Measurements from ENCODE around the gene PRKAA1.
"Not testable (repeated sequence)": the region's sequence is repeated elsewhere in the genome, so short reads cannot be mapped to it uniquely, and the experiment has no call there.

The PRKAA1 gene

DNA sequence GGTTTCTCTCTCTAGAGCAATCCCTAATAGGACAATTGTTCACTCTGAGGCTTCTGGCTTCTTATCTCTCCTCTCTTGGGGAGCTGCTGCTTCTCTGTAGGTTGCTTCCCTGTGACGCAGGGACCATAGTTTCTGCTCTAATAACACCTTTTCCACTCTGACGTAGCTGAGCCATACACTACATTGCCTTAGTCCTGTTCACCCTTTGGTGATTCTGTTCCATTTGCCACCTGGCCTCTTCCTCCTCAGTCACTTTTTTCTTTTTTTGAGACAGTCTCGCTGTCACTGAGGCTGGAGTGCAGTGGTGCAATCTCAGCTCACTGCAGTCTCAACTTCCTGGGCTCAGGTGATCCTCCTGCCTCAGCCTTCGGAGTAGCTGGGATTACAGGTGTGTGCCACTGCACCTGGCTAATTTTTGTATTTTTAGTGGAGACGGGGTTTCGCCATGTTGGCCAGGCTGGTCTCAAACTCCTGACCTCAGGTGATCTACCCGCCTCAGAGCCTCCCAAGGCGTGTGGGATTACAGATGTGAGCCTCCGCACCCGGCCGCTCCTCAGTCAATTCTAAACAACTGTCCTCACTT lies 27.4 kb upstream of the PRKAA1 start:
- DNase-seq (ENCODE audit: low read depth in 2 of 2): not testable (repeated sequence)

DNA sequence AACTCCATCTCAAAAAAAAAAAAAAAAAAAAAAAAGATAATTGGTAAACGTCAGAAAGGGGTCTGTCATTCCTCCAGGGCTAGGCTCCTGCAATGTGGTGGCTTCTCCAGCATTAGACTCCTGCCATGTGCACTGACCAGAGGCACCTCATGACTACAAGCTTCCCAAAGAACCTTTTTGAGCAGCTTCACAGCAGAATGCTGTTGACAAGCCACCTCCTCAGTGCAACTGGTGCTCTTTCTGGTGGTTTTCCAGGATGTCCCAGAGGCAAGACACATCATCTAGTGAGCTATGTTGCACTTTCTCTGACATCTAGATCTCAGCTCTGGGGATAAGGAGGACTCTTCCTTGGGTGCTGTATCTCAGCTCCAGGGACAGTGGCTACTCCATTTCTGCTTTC lies 25.3 kb upstream of the PRKAA1 start:
- no peak for DNase-seq (ENCODE audit: low read depth in 2 of 2)

GRCh38 chr5:40813698-40814281 lies 15.6 kb upstream of the PRKAA1 start:
- no peak for DNase-seq (ENCODE audit: low read depth in 2 of 2)

DNA sequence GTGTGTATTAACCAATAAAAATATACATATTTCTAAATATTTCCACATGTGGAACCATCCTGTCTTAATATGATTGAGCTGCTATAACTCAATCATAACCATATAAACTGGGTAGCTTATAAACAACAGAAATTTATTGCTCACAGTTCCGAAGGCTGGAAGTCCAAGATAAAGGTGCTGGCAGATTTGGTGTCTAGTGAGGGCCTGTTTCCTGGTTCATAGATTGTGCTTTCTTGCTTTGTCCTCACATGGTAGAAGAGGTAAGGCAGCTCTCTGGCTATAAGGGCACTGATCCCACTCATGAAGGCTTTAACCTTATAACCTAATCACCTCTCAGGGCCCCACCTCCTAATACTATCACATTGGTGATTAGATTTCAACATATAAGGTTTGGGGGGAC lies 14.0 kb upstream of the PRKAA1 start:
- DNase-seq (ENCODE audit: low read depth in 2 of 2): no peak

- no peak for DNase-seq (ENCODE audit: low read depth in 2 of 2)
Observed at GRCh38 chr5:40801771-40802562, 3.8 kb upstream of the PRKAA1 start.

DNA sequence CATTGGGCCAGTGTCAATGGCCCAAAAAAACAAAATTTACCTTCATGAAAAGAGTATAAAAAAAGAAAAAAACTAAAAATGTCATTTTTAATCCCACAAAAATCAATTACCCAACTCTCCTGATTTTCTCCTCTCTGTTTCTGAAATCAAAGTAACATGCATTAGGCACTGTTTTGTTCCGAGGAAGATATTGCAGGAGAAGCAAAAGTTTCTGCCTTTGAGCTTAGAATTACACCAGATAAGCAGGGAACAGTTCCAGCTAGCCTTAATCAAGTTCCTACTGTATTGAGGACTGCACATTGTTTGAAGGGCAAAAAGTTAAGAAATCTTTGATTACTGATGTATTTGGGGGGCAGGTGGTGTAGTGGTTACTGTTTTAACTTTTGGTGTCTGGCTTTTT lies 1.1 kb upstream of the PRKAA1 start:
- no peak for DNase-seq (ENCODE audit: low read depth in 2 of 2)

GRCh38 chr5:40798801-40799210 lies 632 bp upstream of the PRKAA1 start:
- no peak for DNase-seq (ENCODE audit: low read depth in 2 of 2)

- DNase-seq (ENCODE audit: low read depth in 2 of 2): peak; percentile 55 to 74
Observed at GRCh38 chr5:40797273-40798011, 732 bp downstream of the PRKAA1 start.

GRCh38 chr5:40796487-40796889 lies 1.7 kb downstream of the PRKAA1 start:
- no peak for DNase-seq (ENCODE audit: low read depth in 2 of 2)

GRCh38 chr5:40794877-40795276 lies 3.3 kb downstream of the PRKAA1 start:
- DNase-seq (ENCODE audit: low read depth in 2 of 2): not testable (repeated sequence)

DNA sequence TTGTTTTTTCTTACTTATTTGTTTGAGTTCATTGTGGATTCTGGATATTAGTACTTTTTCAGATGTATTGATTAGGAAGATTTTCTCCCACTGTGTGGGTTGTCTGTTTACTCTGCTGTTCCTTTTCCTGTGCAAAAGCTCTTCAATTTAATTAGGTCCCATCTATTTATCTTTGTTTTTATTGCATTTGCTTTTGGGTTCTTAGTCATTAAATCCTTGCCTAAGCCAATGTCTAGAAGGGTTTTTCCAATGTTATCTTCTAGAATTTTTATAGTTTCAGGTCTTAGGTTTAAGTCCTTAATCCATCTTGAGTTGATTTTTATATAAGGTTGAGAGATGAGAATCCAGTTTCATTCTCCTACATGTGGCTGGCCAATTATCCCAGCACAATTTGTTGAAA lies 3.8 kb downstream of the PRKAA1 start:
- not testable (repeated sequence) for DNase-seq (ENCODE audit: low read depth in 2 of 2)

GRCh38 chr5:40792691-40793090 lies 5.5 kb downstream of the PRKAA1 start:
- DNase-seq (ENCODE audit: low read depth in 2 of 2): not testable (repeated sequence)

DNA sequence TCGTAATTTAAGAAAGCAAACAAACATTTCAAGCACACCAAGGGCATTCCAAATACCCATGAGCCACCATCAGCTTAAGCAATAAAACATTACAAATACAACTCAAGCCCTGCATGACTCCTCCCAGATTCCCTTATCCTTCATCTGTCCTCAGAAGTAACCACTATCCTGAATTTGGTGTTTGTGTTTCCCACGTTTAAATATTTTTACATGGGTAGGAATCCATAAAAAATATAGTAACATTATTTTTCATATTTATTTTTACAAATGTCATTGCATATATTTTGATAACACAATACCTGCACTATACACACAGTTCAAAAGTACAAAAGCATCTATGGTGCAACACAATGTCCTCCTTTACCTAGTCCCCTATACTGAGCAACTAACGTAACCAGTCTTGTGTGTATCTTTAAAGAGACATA lies 6.4 kb downstream of the PRKAA1 start:
- DNase-seq (ENCODE audit: low read depth in 2 of 2): no peak

- no peak for DNase-seq (ENCODE audit: low read depth in 2 of 2)
Observed at GRCh38 chr5:40790947-40791593, 7.1 kb downstream of the PRKAA1 start.

- DNase-seq (ENCODE audit: low read depth in 2 of 2): not testable (repeated sequence)
Observed at GRCh38 chr5:40788941-40789340, 9.2 kb downstream of the PRKAA1 start.

DNA sequence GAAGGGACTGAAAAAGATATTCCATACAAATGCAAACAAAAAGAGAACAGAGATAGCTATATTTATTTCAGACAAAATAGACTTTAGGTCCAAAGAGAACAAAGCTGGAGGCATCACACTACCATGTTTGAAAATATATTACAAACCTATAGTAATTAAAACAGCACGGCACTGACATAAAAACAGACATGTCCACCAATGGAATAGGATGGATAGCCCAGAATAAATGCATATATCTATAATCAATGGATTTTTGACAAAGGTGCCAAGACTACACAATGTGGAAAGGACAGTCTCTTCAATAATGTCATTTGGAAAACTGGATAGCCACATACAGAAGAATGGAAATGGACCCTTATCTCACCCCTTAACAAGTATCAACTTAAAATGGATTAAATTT lies 10.2 kb downstream of the PRKAA1 start:
- no peak for DNase-seq (ENCODE audit: low read depth in 2 of 2)

- DNase-seq (ENCODE audit: low read depth in 2 of 2): not testable (repeated sequence)
Observed at GRCh38 chr5:40786664-40787063, 11.5 kb downstream of the PRKAA1 start.

GRCh38 chr5:40784916-40785315 lies 13.3 kb downstream of the PRKAA1 start:
- DNase-seq (ENCODE audit: low read depth in 2 of 2): no peak

DNA sequence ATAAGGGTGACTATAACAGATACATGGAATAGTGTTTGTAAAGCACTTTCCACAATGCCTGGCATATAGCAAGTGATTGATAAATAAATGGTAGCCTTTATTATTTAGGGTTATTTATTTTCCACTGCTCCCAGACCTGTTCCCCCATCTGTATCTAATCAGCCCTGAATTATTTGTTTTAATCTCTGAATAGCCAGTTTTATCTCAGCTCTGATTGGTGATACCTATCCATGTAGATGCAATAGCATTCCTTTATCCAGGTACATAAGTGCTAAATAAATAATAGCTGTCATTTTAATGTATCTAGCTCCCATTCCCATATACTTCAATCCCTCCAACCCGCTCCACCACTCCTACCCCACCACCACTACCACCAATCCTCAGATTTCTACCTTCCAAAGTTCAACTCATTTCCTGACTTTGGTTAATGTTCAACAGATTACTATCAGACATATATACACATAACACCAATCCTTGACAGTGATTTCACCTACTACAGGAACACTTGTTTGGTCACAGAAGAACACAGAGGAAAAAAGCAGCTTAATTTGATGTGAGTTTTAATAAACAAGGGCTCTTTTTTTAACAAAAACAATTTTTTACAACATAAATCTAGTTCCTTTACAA lies 14.0 kb downstream of the PRKAA1 start:
- DNase-seq (ENCODE audit: low read depth in 2 of 2): no peak

- no peak for DNase-seq (ENCODE audit: low read depth in 2 of 2)
Observed at GRCh38 chr5:40781843-40782409, 16.2 kb downstream of the PRKAA1 start.

GRCh38 chr5:40780858-40781257 lies 17.3 kb downstream of the PRKAA1 start:
- no peak for DNase-seq (ENCODE audit: low read depth in 2 of 2)

Data from stimulated activated CD8-positive, alpha-beta memory T cell treated with anti-CD3 and anti-CD28 coated beads, Interleukin-7, amount 100 ng/mL, for 4 hours (primary cell).